ENCODE results near the gene MRPS18A. TPM values are rescaled to one million over a fixed set of nuclear protein-coding genes. Genes with fewer than 3 reads are reported as not detected.

MRPS18A gene
- total and polyA plus RNA-seq, 2 of the 13 experiments (the other 11 are each of a cell fraction or from before 2014, with no cell fraction given): 87.8 to 89.1 TPM

DNA sequence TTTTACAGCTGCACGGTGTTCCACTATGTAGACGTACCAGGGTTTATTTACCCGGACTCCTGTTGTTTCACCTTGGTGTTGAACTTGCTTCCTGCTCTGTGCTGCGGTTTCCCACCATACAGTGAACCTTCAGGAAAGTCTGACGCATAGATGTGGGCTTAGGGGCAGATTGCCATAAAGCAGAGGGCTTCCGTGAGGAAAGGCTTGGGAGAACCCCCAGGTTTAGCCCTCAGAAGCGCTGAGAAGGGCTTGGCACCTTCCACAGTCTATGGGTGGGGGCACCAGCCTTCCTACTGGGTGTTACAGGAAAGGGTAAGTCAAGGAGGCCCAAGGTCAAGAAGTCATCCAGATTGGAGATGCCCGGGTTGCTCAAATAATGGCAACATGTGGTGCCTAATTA, 19.2 kb upstream of the MRPS18A start (continued):
- TF ChIP-seq, protein P1, sequence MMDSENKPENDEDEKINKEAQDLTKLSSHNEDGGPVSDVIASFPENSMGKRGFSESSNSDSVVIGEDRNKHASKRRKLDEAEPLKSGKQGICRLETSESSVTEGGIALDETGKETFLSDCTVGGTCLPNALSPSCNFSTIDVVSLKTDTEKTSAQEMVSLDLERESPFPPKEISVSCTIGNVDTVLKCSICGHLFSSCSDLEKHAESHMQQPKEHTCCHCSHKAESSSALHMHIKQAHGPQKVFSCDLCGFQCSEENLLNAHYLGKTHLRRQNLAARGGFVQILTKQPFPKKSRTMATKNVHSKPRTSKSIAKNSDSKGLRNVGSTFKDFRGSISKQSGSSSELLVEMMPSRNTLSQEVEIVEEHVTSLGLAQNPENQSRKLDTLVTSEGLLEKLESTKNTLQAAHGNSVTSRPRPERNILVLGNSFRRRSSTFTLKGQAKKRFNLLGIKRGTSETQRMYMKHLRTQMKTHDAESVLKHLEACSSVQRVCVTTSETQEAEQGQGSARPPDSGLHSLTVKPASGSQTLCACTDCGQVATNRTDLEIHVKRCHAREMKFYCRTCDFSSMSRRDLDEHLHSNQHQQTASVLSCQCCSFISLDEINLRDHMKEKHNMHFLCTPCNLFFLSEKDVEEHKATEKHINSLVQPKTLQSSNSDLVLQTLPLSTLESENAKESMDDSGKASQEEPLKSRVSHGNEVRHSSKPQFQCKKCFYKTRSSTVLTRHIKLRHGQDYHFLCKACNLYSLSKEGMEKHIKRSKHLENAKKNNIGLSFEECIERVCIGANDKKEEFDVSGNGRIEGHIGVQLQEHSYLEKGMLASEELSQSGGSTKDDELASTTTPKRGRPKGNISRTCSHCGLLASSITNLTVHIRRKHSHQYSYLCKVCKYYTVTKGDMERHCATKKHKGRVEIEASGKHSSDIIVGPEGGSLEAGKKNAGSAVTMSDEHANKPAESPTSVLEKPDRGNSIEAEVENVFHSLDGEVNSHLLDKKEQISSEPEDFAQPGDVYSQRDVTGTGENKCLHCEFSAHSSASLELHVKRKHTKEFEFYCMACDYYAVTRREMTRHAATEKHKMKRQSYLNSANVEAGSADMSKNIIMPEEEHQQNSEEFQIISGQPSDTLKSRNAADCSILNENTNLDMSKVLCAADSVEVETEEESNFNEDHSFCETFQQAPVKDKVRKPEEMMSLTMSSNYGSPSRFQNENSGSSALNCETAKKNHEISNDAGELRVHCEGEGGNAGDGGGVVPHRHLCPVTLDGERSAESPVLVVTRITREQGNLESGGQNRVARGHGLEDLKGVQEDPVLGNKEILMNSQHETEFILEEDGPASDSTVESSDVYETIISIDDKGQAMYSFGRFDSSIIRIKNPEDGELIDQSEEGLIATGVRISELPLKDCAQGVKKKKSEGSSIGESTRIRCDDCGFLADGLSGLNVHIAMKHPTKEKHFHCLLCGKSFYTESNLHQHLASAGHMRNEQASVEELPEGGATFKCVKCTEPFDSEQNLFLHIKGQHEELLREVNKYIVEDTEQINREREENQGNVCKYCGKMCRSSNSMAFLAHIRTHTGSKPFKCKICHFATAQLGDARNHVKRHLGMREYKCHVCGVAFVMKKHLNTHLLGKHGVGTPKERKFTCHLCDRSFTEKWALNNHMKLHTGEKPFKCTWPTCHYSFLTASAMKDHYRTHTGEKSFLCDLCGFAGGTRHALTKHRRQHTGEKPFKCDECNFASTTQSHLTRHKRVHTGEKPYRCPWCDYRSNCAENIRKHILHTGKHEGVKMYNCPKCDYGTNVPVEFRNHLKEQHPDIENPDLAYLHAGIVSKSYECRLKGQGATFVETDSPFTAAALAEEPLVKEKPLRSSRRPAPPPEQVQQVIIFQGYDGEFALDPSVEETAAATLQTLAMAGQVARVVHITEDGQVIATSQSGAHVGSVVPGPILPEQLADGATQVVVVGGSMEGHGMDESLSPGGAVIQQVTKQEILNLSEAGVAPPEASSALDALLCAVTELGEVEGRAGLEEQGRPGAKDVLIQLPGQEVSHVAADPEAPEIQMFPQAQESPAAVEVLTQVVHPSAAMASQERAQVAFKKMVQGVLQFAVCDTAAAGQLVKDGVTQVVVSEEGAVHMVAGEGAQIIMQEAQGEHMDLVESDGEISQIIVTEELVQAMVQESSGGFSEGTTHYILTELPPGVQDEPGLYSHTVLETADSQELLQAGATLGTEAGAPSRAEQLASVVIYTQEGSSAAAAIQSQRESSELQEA (CRISPR knock-in tag; IDR thresholded peaks at IDR 0.05; ENCODE audit: not compliant biosample characterization): no peak
- no peak for TF ChIP-seq SYNCRIP (IDR thresholded peaks at IDR 0.05; ENCODE audit: insufficient read depth, low read depth, low read length)
- TF ChIP-seq ZNF343 (CRISPR knock-in tag; IDR thresholded peaks at IDR 0.05): no peak
- no peak for TF ChIP-seq DMAP1 (CRISPR knock-in tag; IDR thresholded peaks at IDR 0.05)
- peak; percentile 99 for TF ChIP-seq TBL1XR1 (IDR thresholded peaks at IDR 0.05; ENCODE audit: borderline replicate concordance, low read length, partially characterized antibody)
- TF ChIP-seq NCOR1 (IDR thresholded peaks at IDR 0.05; ENCODE audit: borderline replicate concordance, low read length): peak; percentile 64; the same call in 1 of the 2 replicates
- no peak for TF ChIP-seq ARHGAP35 (CRISPR knock-in tag; IDR thresholded peaks at IDR 0.05; ENCODE audit: borderline replicate concordance)
- no peak for TF ChIP-seq ZNF788 (CRISPR knock-in tag; IDR thresholded peaks at IDR 0.05; ENCODE audit: borderline replicate concordance)
- TF ChIP-seq MLLT10 (CRISPR knock-in tag; IDR thresholded peaks at IDR 0.05): no peak
- no peak for TF ChIP-seq DNMT1 (CRISPR knock-in tag; IDR thresholded peaks at IDR 0.05)
- TF ChIP-seq ATF7-NPFF (CRISPR knock-in tag; IDR thresholded peaks at IDR 0.05; ENCODE audit: low read depth): no peak
- no peak for TF ChIP-seq TAF1 (CRISPR knock-in tag; IDR thresholded peaks at IDR 0.05)
- 0 out of 2 replicates have a peak, but pooled peaks have one; percentile 6 for TF ChIP-seq PHF20 (CRISPR knock-in tag; IDR thresholded peaks at IDR 0.05)
- TF ChIP-seq ZNF556 (CRISPR knock-in tag; IDR thresholded peaks at IDR 0.05; ENCODE audit: borderline replicate concordance): no peak
- TF ChIP-seq MTA1 (CRISPR knock-in tag; IDR thresholded peaks at IDR 0.05; ENCODE audit: borderline replicate concordance): no peak
- no peak for TF ChIP-seq FOXA1 (IDR thresholded peaks at IDR 0.05)
- peak; percentile 36; the same call in 1 of the 2 replicates for TF ChIP-seq FOXA1 (CRISPR knock-in tag; IDR thresholded peaks at IDR 0.05)
- TF ChIP-seq, protein P2, sequence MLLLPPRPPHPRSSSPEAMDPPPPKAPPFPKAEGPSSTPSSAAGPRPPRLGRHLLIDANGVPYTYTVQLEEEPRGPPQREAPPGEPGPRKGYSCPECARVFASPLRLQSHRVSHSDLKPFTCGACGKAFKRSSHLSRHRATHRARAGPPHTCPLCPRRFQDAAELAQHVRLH (CRISPR knock-in tag; IDR thresholded peaks at IDR 0.05; ENCODE audit: borderline replicate concordance, low read depth): no peak
- no peak for TF ChIP-seq TOPORS (CRISPR knock-in tag; IDR thresholded peaks at IDR 0.05)
- peak; percentile 54 for TF ChIP-seq SALL1 (CRISPR knock-in tag; IDR thresholded peaks at IDR 0.05)
- no peak for TF ChIP-seq ZMAT3 (CRISPR knock-in tag; conservative IDR thresholded peaks at IDR 0.05)
- no peak for TF ChIP-seq ZFP41 (CRISPR knock-in tag; IDR thresholded peaks at IDR 0.05; ENCODE audit: borderline replicate concordance)
- TF ChIP-seq EHMT2 (IDR thresholded peaks at IDR 0.05; ENCODE audit: borderline replicate concordance, low read depth, low read length): no peak
- no peak for TF ChIP-seq PHF21A (CRISPR knock-in tag; IDR thresholded peaks at IDR 0.05)
- no peak for TF ChIP-seq ZNF430 (CRISPR knock-in tag; IDR thresholded peaks at IDR 0.05)
- 0 out of 2 replicates have a peak, but pooled peaks have one; percentile 3 for TF ChIP-seq ZNF724P (CRISPR knock-in tag; IDR thresholded peaks at IDR 0.05; ENCODE audit: borderline replicate concordance)

Measured in HepG2 (cell line).